Breast epithelium (tissue), 4 donors: Measurements from ENCODE around the gene KRT6B. TPM values are rescaled to one million over a fixed set of nuclear protein-coding genes. Genes with fewer than 3 reads are reported as not detected.

ENCODE experiments used
- DNase-seq, 2 donors: peaks; one replicate each; pipeline ENCODE4 v3.0.0-alpha.2; 2019; ENCODE audit warnings: low spot score in 2 of 2
- H3K27ac ChIP-seq, 2 donors: fragments of 200-600 bp; sonication (generic) in 1 of 2; one replicate each; pipeline ENCODE4 v1.5.1; 2016 to 2019; ENCODE audit warnings: mild to moderate bottlenecking in 1 of 2
- H3K27me3 ChIP-seq, 2 donors: fragments of 200-600 bp; sonication (generic) in 1 of 2; one replicate each; pipeline versions ENCODE4 v1.5.1 to v1.6.0; 2017 to 2019; ENCODE audit warnings: control low read depth in 1 of 2, mild to moderate bottlenecking in 1 of 2
- H3K36me3 ChIP-seq: fragments of 200-600 bp; one replicate; pipeline ENCODE4 v1.5.1; 2019
- H3K4me1 ChIP-seq, 2 donors: fragments of 200-600 bp; sonication (generic); one replicate each; pipeline ENCODE4 v1.5.1; 2016 to 2019; ENCODE audit warnings: control low read depth in 1 of 2
- H3K4me3 ChIP-seq, 3 donors: fragments of 200-600 bp; sonication (generic); 1 replicate in 2 of 3; 2 replicates in 1 of 3; pipeline ENCODE4 v1.5.1; 2016 to 2019; ENCODE audit warnings: mild to moderate bottlenecking in 3 of 3, moderate library complexity in 2 of 3
- H3K9me3 ChIP-seq, 2 donors: fragments of 200-600 bp; sonication (generic) in 1 of 2; one replicate each; pipeline ENCODE4 v1.5.1; 2016 to 2019; ENCODE audit warnings: control low read depth in 1 of 2
- CTCF ChIP-seq, 3 donors: fragments of 450-650 bp; IDR thresholded peaks; one replicate each; pipeline ENCODE4 v1.5.1; 2016 to 2017; ENCODE audit warnings: antibody characterized with exemption in 3 of 3, mild to moderate bottlenecking in 3 of 3, moderate library complexity in 3 of 3
- POLR2A ChIP-seq: fragments of 450-650 bp; IDR thresholded peaks from one replicate; pipeline ENCODE4 v1.6.1; 2016; ENCODE audit warnings: antibody characterized with exemption, mild to moderate bottlenecking, moderate library complexity
- POLR2AphosphoS5 ChIP-seq, 3 donors: sonication (generic); formaldehyde crosslinking; IDR thresholded peaks; one replicate each; pipeline ENCODE4 v1.6.1; 2017; ENCODE audit warnings: antibody characterized with exemption in 3 of 3
- intact Hi-C: fragments of 100-400 bp; cut with DNase I; formaldehyde crosslinking; loops from one replicate; pipeline ENCODE4 v1.15.1; 2023; ENCODE audit warnings: low total_unique reads
- total RNA-seq, 3 donors: library from RNA; depleted of rRNA; stranded (reverse); fragments of >200 nt; gene quantifications; one replicate each; pipeline ENCODE4 v1.1.0, GENCODE V29; 2016

Gene KRT6B
- total RNA-seq, 3 donors from 2014 or later, result 42.0 to 69.2 TPM; not detected in 1

GRCh38 chr12:52446367-52447045 is 5.4 kb downstream of the KRT6B start:
- no peaks in the 10 kb centered on the region for H3K36me3 ChIP-seq
- DNase-seq, result no peak
- H3K4me3 ChIP-seq, result no peak overlapping the region
- intact Hi-C loops, result no loop called here
- H3K27me3 ChIP-seq, result no peaks in the 10 kb centered on the region
- H3K9me3 ChIP-seq, result no peaks in the 10 kb centered on the region
- TF ChIP-seq POLR2AphosphoS5 (IDR thresholded peaks at IDR 0.05), result no peak
- TF ChIP-seq CTCF (IDR thresholded peaks at IDR 0.05), result no peak
- no peak for TF ChIP-seq POLR2A
- H3K27ac ChIP-seq, result no peak overlapping the region
- H3K4me1 ChIP-seq, result no peaks in the 10 kb centered on the region

- no peak for DNase-seq
- H3K4me1 ChIP-seq, result no peaks in the 10 kb centered on the region
- H3K9me3 ChIP-seq, result no peaks in the 10 kb centered on the region
- no peaks in the 10 kb centered on the region for H3K27me3 ChIP-seq
- no peak overlapping the region for H3K4me3 ChIP-seq
- H3K27ac ChIP-seq, result no peak overlapping the region
- intact Hi-C loops, result no loop called here
- no peak for TF ChIP-seq CTCF (IDR thresholded peaks at IDR 0.05)
- no peak for TF ChIP-seq POLR2AphosphoS5 (IDR thresholded peaks at IDR 0.05)
- no peak for TF ChIP-seq POLR2A
- no peaks in the 10 kb centered on the region for H3K36me3 ChIP-seq
These were observed 6.1 kb downstream of the KRT6B start for GRCh38 chr12:52445876-52446275.

- no peak for DNase-seq
- Histone ChIP-seq H3K9me3 (no peaks in the 10 kb centered on the region), H3K27me3 (no peaks in the 10 kb centered on the region), H3K36me3 (no peaks in the 10 kb centered on the region), H3K4me1 (no peaks in the 10 kb centered on the region), H3K27ac (peak overlapping the region; percentile 58 to 71), H3K4me3 (no peak overlapping the region)
- TF ChIP-seq POLR2AphosphoS5 (IDR thresholded peaks at IDR 0.05), result no peak
- no peak for TF ChIP-seq CTCF (IDR thresholded peaks at IDR 0.05)
- no peak for TF ChIP-seq POLR2A
- intact Hi-C loops, result no loop called here
These were observed 7.0 kb downstream of the KRT6B start for GRCh38 chr12:52444647-52445595.

- intact Hi-C loops, result no loop called here
- H3K36me3 ChIP-seq, result no peaks in the 10 kb centered on the region
- no peak for DNase-seq
These were observed 8.0 kb downstream of the KRT6B start for GRCh38 chr12:52443966-52444365.

More at GRCh38 chr12:52443966-52444365, 8.0 kb downstream of the KRT6B start:
- no peaks in the 10 kb centered on the region for H3K4me1 ChIP-seq
- TF ChIP-seq CTCF (IDR thresholded peaks at IDR 0.05), result no peak
- no peak for TF ChIP-seq POLR2A
- TF ChIP-seq POLR2AphosphoS5 (IDR thresholded peaks at IDR 0.05), result no peak
- H3K27me3 ChIP-seq, result no peaks in the 10 kb centered on the region
- no peaks in the 10 kb centered on the region for H3K9me3 ChIP-seq
- H3K27ac ChIP-seq, result peak overlapping the region; percentile 58 to 71
- H3K4me3 ChIP-seq, result no peak overlapping the region
